ENCODE results near the gene CEP112. TPM values are rescaled to one million over a fixed set of nuclear protein-coding genes. Genes with fewer than 3 reads are reported as not detected.

Gene CEP112
- total RNA-seq, 1 experiment from 2014 or later, result 2.8 TPM

- DNase-seq (ENCODE audit: low read depth), result no peak
These were observed 201.3 kb downstream of the CEP112 start for GRCh38 chr17:65990593-65990992.

GRCh38 chr17:65988451-65988850 is 203.5 kb downstream of the CEP112 start:
- DNase-seq (ENCODE audit: low read depth), result no peak

DNA sequence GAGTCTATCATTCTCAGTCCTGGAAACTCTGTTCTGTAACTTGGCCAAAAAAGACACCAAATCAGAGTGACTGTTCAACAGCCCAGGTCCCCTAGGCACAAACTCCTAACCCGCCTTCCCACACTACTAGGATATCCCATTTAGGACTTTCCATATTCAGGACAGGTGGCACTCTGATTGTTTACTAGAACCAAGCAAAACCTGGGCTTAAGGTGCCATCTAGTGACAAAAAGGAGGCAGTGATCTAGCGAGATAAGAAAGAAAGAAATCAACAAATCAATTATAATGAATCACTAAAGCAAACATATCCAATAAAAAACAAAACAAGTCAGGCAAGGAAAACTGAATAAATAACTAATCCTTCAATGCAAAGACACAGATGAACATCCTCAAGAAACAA is 203.9 kb downstream of the CEP112 start:
- DNase-seq (ENCODE audit: low read depth), result peak; percentile 35

DNA sequence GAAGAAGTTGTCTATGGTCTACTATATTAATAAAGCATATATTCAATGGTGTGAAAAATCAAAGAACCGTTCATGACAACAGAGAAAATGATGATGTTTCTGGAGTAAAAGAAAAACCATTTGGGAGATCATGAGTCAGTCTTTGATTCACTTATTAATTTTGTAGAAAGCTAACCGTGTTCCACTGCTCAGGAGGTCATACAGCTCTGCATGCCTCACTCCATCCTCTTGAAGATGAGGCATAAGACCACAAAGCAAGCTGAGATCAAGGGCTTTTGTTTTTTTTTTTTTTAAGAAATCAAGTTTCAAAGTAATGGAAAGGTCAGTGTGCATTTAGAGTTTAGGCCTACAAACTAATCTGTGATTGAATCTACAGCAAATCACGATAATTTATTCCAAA is 206.4 kb downstream of the CEP112 start:
- no peak for DNase-seq (ENCODE audit: low read depth)

- DNase-seq (ENCODE audit: low read depth), result no peak
These were observed 207.6 kb downstream of the CEP112 start for GRCh38 chr17:65984299-65984698.

- DNase-seq (ENCODE audit: low read depth), result no peak
These were observed 213.1 kb downstream of the CEP112 start for GRCh38 chr17:65978871-65979270.

GRCh38 chr17:65977041-65977440 is 214.9 kb downstream of the CEP112 start:
- no peak for DNase-seq (ENCODE audit: low read depth)

GRCh38 chr17:65975878-65976277 is 216.1 kb downstream of the CEP112 start:
- no peak for DNase-seq (ENCODE audit: low read depth)

GRCh38 chr17:65973237-65973636 is 218.7 kb downstream of the CEP112 start:
- no peak for DNase-seq (ENCODE audit: low read depth)

DNA sequence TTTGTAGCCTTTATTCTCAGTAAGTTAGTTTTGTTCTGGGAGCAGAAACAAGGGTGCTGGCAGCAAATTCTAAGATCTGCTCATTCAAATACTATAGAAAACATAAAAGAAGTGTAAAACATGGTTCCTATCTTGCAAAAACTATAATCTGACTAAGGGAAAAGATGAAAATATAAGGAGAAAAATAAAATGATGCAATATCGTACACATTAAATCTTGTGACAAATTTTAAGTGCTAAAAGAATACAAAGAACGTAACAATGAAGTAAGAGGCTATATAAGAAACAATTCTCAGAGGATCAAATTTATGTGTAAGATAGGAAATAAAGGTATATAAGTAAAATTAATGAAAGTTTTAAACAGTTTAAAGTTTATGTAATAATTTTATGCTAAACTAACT is 224.6 kb downstream of the CEP112 start:
- no peak for DNase-seq (ENCODE audit: low read depth)

DNA sequence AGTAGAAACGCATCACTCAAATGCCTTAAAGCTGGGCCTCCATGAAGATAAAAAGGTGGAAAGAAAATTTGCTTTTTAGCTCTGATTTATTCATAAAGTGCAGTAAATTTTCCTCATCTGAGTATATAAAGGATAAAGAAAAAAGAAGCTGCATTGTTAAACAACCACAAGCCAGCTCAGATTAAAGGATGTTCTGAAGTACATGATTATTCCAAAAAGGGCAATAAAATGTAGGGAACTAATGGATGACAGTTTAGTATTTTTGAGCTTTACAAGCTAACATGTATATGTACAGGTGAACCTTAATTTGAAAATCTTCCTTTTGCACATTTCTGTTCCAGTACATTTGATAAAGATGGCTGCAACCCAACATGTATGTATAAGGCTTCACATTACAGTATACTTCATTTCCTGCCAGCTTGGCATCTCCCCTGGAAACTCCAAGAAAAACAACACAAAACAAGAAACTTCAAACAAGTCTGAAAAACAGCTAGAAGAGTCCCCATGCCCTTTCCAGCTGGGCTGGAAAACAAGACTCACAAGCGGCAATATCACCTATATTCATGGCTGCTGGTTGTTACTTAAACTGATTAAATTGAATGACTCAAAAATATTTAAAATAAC is 225.7 kb downstream of the CEP112 start:
- DNase-seq (ENCODE audit: low read depth), result no peak

GRCh38 chr17:65963179-65963578 is 228.8 kb downstream of the CEP112 start:
- no peak for DNase-seq (ENCODE audit: low read depth)

GRCh38 chr17:65959630-65960029 is 232.3 kb downstream of the CEP112 start:
- no peak for DNase-seq (ENCODE audit: low read depth)

GRCh38 chr17:65956814-65957213 is 235.1 kb downstream of the CEP112 start:
- no peak for DNase-seq (ENCODE audit: low read depth)

- no peak for DNase-seq (ENCODE audit: low read depth)
These were observed 237.8 kb downstream of the CEP112 start for GRCh38 chr17:65954148-65954449.

GRCh38 chr17:65953316-65954147 is 238.4 kb downstream of the CEP112 start:
- DNase-seq (ENCODE audit: low read depth), result no peak

- DNase-seq (ENCODE audit: low read depth), result no peak
These were observed 239.3 kb downstream of the CEP112 start for GRCh38 chr17:65952586-65952985.

- DNase-seq (ENCODE audit: low read depth), result no peak
These were observed 239.9 kb downstream of the CEP112 start for GRCh38 chr17:65952015-65952414.

GRCh38 chr17:65947831-65948230 is 244.1 kb downstream of the CEP112 start:
- DNase-seq (ENCODE audit: low read depth), result no peak

DNA sequence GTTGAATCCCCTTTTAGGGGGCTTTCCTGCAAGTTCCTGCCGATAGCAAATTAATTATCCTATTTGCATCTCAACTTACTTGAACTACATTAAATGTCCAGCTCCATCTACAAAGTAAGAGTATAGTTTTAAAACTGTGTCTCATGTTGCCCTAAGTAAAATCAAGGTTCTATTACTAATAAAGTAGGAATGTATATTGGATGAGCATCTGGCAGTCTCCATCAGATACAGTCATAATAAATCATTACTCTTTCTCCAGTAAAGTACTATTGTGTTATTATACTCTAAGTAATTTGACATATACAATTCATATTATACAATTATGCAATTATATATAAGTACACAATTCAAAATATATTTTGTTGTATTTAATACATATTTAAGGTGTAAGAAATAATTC is 249.3 kb downstream of the CEP112 start:
- DNase-seq (ENCODE audit: low read depth), result no peak

- DNase-seq (ENCODE audit: low read depth), result no peak
These were observed 250.5 kb downstream of the CEP112 start for GRCh38 chr17:65941356-65941899.

GRCh38 chr17:65936013-65936412 is 255.9 kb downstream of the CEP112 start:
- no peak for DNase-seq (ENCODE audit: low read depth)

DNA sequence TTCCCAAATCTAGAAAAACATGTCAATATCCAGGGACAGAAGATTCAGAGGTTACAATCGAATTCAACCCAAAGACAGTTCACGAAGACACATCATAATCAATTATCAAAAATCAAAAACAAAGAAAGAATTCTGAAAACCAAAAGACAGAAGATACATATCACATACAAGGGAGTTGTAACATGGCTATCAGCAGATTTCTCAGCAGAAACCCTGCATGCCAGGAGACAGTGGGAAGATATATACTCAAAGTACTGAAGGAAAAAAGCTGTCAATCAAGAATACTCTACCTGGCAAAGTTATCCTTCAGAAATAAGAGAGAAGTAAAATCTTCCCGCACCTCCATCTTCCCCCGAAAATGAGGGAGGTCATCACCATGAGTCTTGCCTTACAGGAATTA is 258.6 kb downstream of the CEP112 start:
- DNase-seq (ENCODE audit: low read depth), result no peak
